NCI-H2196 (cell line): ENCODE results near the gene KCNK1.
A peak's percentile ranks its signal among the peaks of the same experiment; 100 is the strongest.

Source experiments
- DNase-seq: peaks from one replicate; lab custom pipeline; 2025; ENCODE audit not compliant: unreplicated experiment; lab: John Stamatoyannopoulos, UW

Gene KCNK1

DNA sequence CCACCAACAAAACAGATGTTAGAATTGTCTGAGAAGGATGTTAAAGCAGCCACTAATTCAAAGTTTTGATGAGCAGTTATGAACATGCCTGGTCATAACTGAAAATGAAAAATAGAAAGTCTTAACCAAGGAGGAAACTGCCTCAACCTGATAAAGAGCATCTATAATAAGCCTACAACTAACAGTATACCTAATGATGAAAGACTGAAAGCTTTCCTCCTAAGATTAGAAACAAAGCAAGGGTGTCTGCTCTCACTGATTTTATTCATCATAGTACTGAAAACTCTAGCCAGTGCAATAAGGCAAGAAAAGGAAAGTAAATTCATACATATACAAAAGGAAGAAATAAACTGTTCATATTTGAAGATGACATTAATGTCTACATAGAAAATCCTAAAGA is 82.0 kb downstream of the KCNK1 start:
- no peak for DNase-seq

DNA sequence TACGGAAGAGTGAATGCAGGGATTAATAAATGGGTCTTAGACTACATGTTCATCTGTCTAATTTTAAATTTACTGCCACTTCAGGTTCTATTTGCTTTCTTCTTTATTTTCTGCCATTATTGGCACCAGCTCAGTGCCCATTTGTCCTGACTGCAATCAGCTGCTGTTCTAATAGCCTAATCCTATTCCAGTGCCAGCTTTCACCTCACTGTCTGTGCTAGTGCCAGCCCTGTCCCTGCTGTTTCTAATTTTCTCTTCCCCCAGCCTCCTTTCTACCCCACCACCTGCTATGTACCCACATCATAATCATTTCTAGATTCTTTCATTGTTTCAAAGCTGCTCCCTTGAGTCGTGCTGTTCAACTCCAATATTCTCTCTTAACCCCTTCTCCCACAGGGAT is 86.4 kb downstream of the KCNK1 start:
- DNase-seq = peak; percentile 8

DNA sequence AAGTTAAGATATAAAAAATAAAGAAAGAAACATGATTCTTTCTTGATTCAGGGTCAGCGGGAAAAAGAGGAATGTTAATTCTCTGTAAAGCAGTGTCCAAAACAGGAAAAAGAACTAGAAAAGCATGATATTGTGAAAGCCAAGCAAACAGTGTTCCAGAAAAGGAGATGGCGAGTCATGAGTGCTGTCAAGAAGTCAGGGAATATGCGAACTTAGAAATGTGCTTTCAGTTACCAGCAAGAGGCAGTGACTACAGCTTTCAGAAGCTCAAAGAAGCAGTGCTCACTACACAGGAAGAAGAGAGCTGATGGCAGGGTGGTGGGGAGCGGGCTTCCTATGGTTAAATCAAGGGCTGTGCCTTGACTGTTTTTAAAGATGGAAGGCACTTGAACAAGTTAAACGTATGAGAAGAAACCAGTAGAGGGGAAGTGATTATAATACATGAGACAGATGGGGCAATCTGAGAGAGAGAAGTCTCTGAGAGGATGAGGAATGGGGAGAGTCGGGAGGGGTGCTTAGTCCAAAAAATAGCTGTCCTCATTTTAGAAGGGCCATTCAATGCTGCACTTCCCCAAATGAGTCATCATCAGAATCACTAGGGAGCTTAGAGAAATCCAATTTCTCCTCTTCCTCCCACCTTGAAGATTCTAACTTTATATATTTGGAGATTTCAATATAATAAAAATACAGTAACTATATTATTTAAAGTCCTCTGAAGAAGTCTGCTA is 90.4 kb downstream of the KCNK1 start:
- no peak for DNase-seq

DNA sequence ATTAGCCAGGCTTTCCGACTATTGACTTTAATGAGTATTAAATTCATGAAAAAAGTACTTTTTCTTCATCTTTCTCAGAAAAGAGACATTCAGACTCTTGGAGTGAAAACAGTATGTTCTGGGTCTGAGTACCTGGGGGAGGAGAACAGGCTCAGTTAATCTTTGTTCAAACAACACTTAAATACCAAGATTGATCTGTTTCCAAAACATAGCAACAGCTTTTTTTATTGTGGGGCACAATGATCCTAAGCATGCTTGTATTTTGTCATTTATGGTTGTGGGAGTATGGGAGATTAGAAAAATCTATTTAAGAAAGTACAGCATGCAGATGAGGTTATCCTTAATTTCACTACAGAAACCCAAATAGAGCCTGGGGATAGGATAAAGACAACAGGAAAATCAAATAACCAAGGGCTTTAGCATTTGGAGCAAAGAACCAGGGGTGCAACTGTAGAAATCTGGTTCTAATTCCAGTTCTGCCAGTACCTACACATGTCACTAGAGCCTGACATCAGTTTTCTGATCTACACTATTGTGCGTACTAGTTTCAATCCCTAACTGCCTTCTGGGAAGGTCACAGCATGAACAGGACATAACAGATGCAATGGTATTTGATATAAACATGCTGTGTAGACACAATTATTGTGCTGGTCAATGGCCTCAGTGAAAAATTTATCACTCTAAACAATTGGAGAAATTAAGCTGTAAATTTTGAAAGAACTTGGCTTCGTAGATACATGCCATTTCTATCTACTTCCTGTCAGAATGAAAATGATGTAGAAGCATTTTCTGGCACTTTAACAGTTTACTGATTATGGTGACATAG is 91.2 kb downstream of the KCNK1 start:
- DNase-seq = no peak

DNA sequence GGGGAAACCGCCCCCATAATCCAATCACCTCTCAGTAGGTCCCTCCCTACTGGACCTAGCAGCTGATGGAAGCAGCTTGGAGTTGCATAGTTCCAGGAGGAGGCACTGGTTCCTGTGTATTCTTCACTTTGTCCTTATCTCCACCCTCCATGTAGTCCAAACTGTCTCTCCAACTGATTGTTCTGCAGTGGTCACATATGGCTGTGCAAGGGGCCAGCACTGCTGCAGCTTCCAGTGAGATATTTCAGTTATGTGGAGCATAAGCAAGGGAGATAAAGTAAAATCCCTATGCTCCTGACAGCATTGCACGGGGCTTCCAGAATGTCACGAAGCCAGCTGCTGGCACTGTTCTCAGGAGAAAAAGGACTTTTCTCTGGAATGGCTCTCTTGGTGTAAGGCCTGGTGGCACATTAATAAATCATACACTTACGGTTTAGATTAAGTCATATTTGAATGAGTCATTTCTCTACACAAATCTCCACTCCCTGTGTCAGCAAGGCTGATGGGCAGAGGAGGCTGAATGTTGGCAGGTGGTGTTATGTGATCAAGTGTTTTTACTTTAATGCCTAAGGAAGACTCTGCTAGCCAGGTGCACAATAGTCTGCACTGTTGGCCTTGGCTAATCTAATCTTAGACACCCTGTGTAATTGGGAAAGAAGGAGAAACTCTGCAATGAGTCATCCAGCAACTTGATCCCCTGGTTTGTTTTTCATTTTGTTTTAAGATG is 93.4 kb downstream of the KCNK1 start:
- DNase-seq = peak; percentile 53

DNA sequence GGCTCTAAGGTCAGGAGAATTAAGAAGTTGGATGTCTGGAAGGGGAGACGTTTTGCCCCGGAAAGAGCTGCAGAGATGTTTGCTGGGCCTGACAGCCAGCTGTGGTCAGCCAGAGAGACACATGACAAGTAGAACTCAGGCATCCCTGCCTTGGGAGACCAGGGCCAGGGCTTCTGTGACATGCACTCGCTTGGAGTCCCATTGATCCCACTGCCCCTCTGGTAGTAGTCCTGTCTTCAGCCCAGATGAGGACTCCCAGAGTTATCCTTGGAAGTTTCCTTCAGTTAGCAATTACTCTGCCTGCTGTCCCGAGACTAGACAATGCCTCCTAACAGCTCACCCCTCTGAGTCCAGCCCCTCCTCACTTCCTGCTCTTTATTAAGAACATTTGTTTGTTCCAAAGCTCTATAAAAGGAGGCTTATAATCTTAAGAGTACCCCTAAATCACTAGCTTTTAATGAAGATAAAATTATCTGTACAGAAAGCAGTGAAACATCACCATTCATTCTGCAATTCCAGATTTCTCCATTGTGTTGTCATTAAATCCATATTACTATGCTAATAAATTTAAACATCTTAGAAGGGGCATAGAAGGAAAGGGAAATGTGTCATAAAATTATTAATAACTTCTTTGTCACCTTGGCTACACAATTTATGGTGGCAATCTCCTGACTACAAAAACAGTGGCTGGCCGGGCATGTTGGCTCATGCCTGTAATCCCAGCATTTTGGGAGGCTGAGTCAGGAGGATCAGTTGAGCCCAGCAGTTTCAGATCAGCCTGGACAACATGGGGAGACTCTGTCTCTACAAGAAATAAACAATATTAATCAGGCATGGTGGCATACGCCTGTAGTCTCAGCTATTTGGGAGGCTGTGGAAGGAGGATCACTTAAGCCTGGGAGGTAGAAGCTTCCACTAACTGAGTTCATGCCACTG is 94.2 kb downstream of the KCNK1 start:
- DNase-seq = no peak

DNA sequence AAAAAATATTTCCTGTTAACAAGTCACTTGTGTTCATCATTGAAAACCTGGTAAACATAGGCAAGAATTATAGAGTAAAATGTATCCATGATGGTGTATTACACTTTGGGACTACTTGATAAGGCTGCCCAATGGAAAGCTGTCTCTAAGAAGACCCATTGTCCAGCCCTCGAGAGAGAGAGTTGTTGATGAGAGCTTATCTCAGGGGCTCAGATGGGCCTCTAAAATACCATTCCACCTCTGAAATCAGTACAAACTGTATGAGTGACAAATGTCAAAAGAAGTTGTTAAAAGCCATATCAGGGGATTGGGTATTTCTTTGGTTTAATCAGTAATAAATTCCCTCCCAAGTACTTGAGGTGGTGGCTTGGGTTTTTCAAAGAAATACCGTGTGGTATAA is 96.1 kb downstream of the KCNK1 start:
- no peak for DNase-seq

DNA sequence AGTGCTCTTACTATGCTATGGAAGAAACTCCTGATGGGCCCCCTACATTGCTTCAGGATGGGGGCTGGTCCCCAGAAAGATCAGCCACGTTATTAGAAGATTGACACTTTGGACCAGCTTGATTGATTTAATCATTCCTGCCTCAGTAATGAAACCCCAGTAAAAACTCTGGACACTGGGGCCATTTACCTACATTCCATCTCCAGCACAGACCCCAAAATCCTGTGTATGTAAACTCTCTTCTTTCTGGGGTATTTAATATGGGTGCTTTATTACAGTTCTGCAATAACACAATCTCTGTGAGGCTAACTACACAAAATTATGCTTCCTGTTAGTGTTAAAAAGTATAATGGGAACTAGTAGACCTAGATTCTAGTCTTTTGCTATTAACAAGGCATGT is 96.6 kb downstream of the KCNK1 start:
- DNase-seq = no peak

DNA sequence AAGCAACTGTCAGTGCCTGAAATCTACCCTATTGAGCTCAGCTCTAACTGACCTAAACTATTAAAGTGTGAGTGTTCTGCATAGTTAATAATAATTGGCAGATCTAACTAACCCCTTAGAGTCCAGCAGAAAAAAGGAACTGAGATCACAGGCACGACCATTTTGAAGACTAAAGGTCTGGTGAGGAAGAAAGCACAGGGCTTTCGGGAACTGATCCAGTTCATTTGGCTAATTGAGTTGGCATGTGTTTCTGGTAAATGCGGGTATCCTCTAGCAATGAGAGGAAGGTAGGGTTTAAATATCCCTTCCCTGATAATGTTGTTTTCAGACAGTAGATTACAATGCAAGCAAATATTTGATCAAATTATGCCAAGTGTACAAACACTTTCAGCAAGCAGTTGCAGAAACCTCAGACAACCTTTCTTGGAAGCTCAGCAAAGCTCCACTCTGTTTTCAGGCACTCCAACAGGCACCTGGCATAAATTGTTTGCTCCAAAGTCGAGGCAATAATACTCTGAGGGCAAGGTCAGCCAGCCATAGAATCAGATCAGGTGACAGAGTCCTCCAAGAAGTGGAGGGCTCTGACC is 100.8 kb downstream of the KCNK1 start:
- DNase-seq = peak; percentile 81

DNA sequence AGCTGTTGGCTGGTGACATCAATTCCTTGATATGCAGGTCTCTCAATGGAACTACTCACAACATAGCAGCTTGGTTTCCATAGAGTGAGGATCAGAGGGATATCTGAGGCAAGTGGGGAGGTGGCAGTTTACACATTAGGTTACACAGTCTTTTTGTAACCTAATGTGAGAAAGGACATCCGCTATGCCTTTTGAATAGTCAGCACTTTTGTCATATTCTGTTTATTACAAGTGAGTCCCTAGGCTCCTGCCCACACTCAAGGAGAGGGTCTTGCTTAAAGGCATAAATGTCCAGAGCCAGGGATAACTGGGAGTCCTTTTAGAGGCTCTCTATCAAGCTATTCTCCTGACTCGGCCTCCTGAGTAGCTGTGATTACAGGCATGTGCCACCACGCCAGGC is 104.2 kb downstream of the KCNK1 start:
- DNase-seq = no peak

DNA sequence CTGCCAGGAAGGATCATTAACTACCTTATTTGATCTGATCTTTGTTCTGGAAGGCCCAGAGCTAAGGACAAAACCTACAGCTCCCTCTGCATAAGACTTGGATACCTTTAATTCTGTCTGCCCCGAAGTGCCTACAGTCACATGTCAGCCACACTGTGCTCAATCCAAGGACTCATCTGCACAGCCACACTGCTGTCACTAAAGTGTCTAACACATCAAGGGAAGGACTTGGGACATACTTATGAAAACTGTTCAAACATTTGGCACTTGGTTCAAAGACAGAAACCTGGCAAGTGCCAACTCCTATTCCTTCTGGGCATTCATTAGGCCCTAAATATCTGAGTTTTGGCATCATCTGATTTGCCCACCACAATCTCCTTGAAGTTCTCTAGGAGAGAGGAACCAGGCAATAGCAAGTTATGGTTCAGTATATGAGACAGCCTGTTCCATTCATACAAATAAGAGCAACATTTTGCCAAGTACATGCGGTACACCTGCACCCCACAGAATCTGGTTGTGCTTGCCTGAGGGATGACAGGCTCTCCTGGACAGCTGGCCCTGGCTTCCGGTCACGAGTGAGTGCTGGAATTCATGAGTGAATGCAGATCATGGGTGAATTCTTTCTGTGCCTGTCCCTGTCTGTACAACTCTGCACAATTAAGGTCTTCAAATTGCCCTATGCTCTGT is 105.9 kb downstream of the KCNK1 start:
- DNase-seq = no peak

DNA sequence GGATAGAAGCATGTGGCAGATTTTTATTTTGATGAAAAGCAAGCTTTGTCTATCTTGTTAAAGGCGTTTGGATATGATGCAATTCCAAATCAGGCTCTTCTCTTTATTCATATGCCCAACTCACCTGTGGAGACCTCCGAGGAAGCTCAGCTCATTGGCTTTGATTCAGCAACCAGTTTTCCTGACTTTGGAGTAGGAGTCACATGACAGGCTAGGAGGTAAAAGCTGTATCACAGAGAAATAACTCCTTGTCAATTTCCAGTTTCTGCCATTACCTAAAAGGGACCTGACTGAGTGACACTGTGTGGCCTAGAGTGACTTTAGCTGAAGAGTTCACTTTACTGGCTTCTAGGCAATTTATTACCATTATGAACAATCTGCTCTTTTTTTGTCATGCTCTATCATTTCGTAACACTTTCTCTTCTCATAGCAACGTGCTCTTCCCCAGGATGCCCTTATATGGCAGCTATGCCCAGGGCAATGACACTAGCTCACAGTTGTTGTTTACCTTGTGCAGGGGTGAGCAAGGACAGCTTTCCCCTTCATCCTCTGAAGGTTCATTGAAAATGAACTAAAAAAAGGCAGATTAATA is 107.2 kb downstream of the KCNK1 start:
- DNase-seq = peak; percentile 6
